Tibial artery (tissue), 4 donors: Measurements from ENCODE around the gene ARRDC5.
"Not testable (repeated sequence)": the region's sequence is repeated elsewhere in the genome, so short reads cannot be mapped to it uniquely, and the experiment has no call there.

Experiments used
- DNase-seq, 2 donors: peaks; one replicate each; pipeline ENCODE4 v3.0.0-alpha.2; 2019
- H3K27ac ChIP-seq, 2 donors: fragments of 200-600 bp; sonication (generic) in 1 of 2; 1 replicate in 1 of 2; 2 replicates in 1 of 2; pipeline ENCODE4 v1.5.1; 2018 to 2019; ENCODE audit warnings: mild to moderate bottlenecking in 1 of 2
- H3K27me3 ChIP-seq, 2 donors: fragments of 200-600 bp; sonication (generic) in 1 of 2; one replicate each; pipeline versions ENCODE4 v1.5.1 to v1.6.0; 2016 to 2019
- H3K36me3 ChIP-seq, 3 donors: fragments of 200-600 bp; sonication (generic) in 2 of 3; one replicate each; pipeline ENCODE4 v1.5.1; 2016 to 2019; ENCODE audit warnings: mild to moderate bottlenecking in 2 of 3
- H3K4me1 ChIP-seq, 4 donors: fragments of 200-600 bp; sonication (generic) in 2 of 4; 1 replicate in 3 of 4; 2 replicates in 1 of 4; pipeline ENCODE4 v1.5.1; 2016 to 2019
- H3K4me3 ChIP-seq, 2 donors: fragments of 200-600 bp; sonication (generic) in 1 of 2; 1 replicate in 1 of 2; 2 replicates in 1 of 2; pipeline ENCODE4 v1.5.1; 2018 to 2019; ENCODE audit warnings: mild to moderate bottlenecking in 2 of 2
- H3K9me3 ChIP-seq, 3 donors: fragments of 200-600 bp; sonication (generic) in 1 of 3; one replicate each; pipeline ENCODE4 v1.5.1; 2016 to 2019
- CTCF ChIP-seq, 2 experiments: fragments of 200-600 bp in 1 of 2; fragments of 450-650 bp in 1 of 2; IDR thresholded peaks; one replicate each; pipeline ENCODE4 v1.5.1; 2017 to 2019; ENCODE audit warnings: antibody characterized with exemption in 2 of 2, mild to moderate bottlenecking in 1 of 2, moderate library complexity in 1 of 2
- intact Hi-C: fragments of 100-400 bp; cut with DNase I; formaldehyde crosslinking; loops from one replicate; pipeline ENCODE4 v1.15.0; 2023; ENCODE audit warnings: low total_unique reads

The ARRDC5 gene

GRCh38 chr19:4847190-4847973 lies 55.3 kb downstream of the ARRDC5 start:
- intact Hi-C loops = no loop called here
- Histone ChIP-seq H3K4me1 (no peaks in the 10 kb centered on the region), H3K27me3 (no peaks in the 10 kb centered on the region), H3K4me3 (no peak overlapping the region), H3K9me3 (no peaks in the 10 kb centered on the region), H3K27ac (no peak overlapping the region), H3K36me3 (peaks cover 27 to 97% (median 72%) of the 10 kb centered on the region in 3 donors)
- no peak for TF ChIP-seq CTCF (IDR thresholded peaks at IDR 0.05)
- DNase-seq = no peak

- H3K4me1 ChIP-seq, H3K4me3 ChIP-seq, intact Hi-C loops, H3K9me3 ChIP-seq, H3K27me3 ChIP-seq, DNase-seq: not testable (repeated sequence)
- Histone ChIP-seq H3K27ac (peak overlapping the region in 1 of 2 donors; percentile 52), H3K36me3 (peaks cover 29 to 94% (median 67%) of the 10 kb centered on the region in 3 donors)
Observed at GRCh38 chr19:4845975-4846374, 56.7 kb downstream of the ARRDC5 start.

- intact Hi-C loops = no loop called here
- no peaks in the 10 kb centered on the region for H3K9me3 ChIP-seq
Observed at GRCh38 chr19:4844348-4845179, 58.1 kb downstream of the ARRDC5 start.

GRCh38 chr19:4843647-4843965 lies 59.1 kb downstream of the ARRDC5 start:
- TF ChIP-seq CTCF (IDR thresholded peaks at IDR 0.05) = no peak
- Histone ChIP-seq H3K4me3 (no peak overlapping the region), H3K27ac (no peak overlapping the region), H3K9me3 (no peaks in the 10 kb centered on the region), H3K4me1 (no peaks in the 10 kb centered on the region), H3K27me3 (no peaks in the 10 kb centered on the region), H3K36me3 (peaks cover 35 to 95% (median 79%) of the 10 kb centered on the region in 3 donors)
- no peak for DNase-seq
- intact Hi-C loops = no loop called here

More at GRCh38 chr19:4844348-4845179, 58.1 kb downstream of the ARRDC5 start:
- no peak overlapping the region for H3K4me3 ChIP-seq
- H3K27ac ChIP-seq = no peak overlapping the region
- no peaks in the 10 kb centered on the region for H3K4me1 ChIP-seq
- no peak for TF ChIP-seq CTCF (IDR thresholded peaks at IDR 0.05)
- no peak for DNase-seq
- peaks cover 27 to 95% (median 70%) of the 10 kb centered on the region in 3 donors for H3K36me3 ChIP-seq
- no peaks in the 10 kb centered on the region for H3K27me3 ChIP-seq
